GM23338 (cell line): Measurements from ENCODE around the gene HIPK1. TPM values are rescaled to one million over a fixed set of nuclear protein-coding genes. Genes with fewer than 3 reads are reported as not detected.

ENCODE experiments used
- ATAC-seq: fragments of 200-7000 bp; cut with Tn5 transposase; 3 replicates; pipeline ENCODE4 v1.9.1; 2020
- DNase-seq: peaks from one replicate; pipeline ENCODE4 v3.0.0-alpha.2; 2015; ENCODE audit warnings: low spot score
- H2AFZ ChIP-seq: fragments of 200-600 bp; sonication (generic); 2 replicates; pipeline ENCODE4 v1.8.0; 2016; ENCODE audit warnings: antibody characterized with exemption, mild to moderate bottlenecking, moderate library complexity
- H3F3A ChIP-seq: fragments of 200-600 bp; sonication (generic); replicated peaks from 2 replicates; pipeline ENCODE4 v1.8.0; 2017; ENCODE audit warnings: antibody characterized with exemption, mixed run types, low read depth
- H3K27ac ChIP-seq: fragments of 200-600 bp; sonication (generic); 2 replicates; pipeline ENCODE4 v1.6.1; 2016; ENCODE audit warnings: low read depth
- H3K27me3 ChIP-seq: fragments of 200-600 bp; sonication (generic); 2 replicates; pipeline ENCODE4 v1.8.0; 2016; ENCODE audit warnings: mild to moderate bottlenecking, mixed run types, moderate library complexity; ENCODE audit not compliant: insufficient read depth
- H3K36me3 ChIP-seq: fragments of 200-600 bp; sonication (generic); 2 replicates; pipeline ENCODE4 v1.8.0; 2016; ENCODE audit warnings: mild to moderate bottlenecking; ENCODE audit not compliant: insufficient read depth
- H3K4me1 ChIP-seq: fragments of 200-600 bp; sonication (generic); 2 replicates; pipeline ENCODE4 v1.8.0; 2016; ENCODE audit warnings: mild to moderate bottlenecking, moderate library complexity; ENCODE audit not compliant: insufficient read depth
- H3K4me2 ChIP-seq: fragments of 200-600 bp; sonication (generic); 2 replicates; pipeline ENCODE4 v1.7.1; 2017; ENCODE audit warnings: mixed run types
- H3K4me3 ChIP-seq: fragments of 200-600 bp; sonication (generic); 2 replicates; pipeline ENCODE4 v1.6.1; 2016; ENCODE audit warnings: mixed run types
- H3K79me2 ChIP-seq: fragments of 200-600 bp; sonication (generic); replicated peaks from 2 replicates; pipeline ENCODE4 v1.8.0; 2017; ENCODE audit warnings: mild to moderate bottlenecking; ENCODE audit not compliant: insufficient read depth
- H3K9me2 ChIP-seq: fragments of 200-600 bp; sonication (generic); 2 replicates; pipeline ENCODE4 v1.8.0; 2017; ENCODE audit not compliant: insufficient read depth
- H4K20me1 ChIP-seq: fragments of 200-600 bp; sonication (generic); replicated peaks from 2 replicates; pipeline ENCODE4 v1.8.0; 2017; ENCODE audit warnings: mild to moderate bottlenecking; ENCODE audit not compliant: insufficient read depth
- H3K27ac Mint-ChIP-seq: 2 replicates; pipeline ENCODE4 v1.8.0; 2020; ENCODE audit warnings: inconsistent platforms, mild to moderate bottlenecking, moderate library complexity, mixed read lengths
- H3K27me3 Mint-ChIP-seq: 3 replicates; pipeline ENCODE4 v1.8.0; 2022; ENCODE audit warnings: low read depth, mild to moderate bottlenecking, moderate library complexity, mixed read lengths, inconsistent platforms; ENCODE audit not compliant: insufficient read depth, poor library complexity
- H3K36me3 Mint-ChIP-seq: 3 replicates; pipeline ENCODE4 v1.8.0; 2021; ENCODE audit warnings: low read depth, mild to moderate bottlenecking, inconsistent platforms, moderate library complexity, mixed read lengths
- H3K4me1 Mint-ChIP-seq: 3 replicates; pipeline ENCODE4 v1.8.0; 2020; ENCODE audit warnings: mild to moderate bottlenecking, inconsistent platforms, mixed read lengths
- H3K4me3 Mint-ChIP-seq: 3 replicates; pipeline ENCODE4 v1.8.0; 2021; ENCODE audit warnings: moderate library complexity, mild to moderate bottlenecking, inconsistent platforms, mixed read lengths
- H3K9me3 Mint-ChIP-seq: 3 replicates; pipeline ENCODE4 v1.8.0; 2020; ENCODE audit warnings: moderate library complexity, mild to moderate bottlenecking, inconsistent platforms, mixed read lengths
- CREB1 ChIP-seq: fragments of 250-450 bp; sonication (Bioruptor Pico); IDR thresholded peaks from 2 replicates; pipeline ENCODE4 v1.5.0; 2020; ENCODE audit warnings: low read depth, mild to moderate bottlenecking, moderate library complexity
- EZH2phosphoT487 ChIP-seq: fragments of 200-600 bp; sonication (generic); IDR thresholded peaks from one replicate; pipeline ENCODE4 v1.8.1; 2018; ENCODE audit warnings: antibody characterized with exemption; ENCODE audit not compliant: unreplicated experiment
- JUNB ChIP-seq: IDR thresholded peaks from one replicate; pipeline ENCODE4 v1.6.1; 2016; ENCODE audit warnings: antibody characterized with exemption; ENCODE audit not compliant: unreplicated experiment
- NANOG ChIP-seq: IDR thresholded peaks from 2 replicates; pipeline ENCODE4 v1.6.1; 2016; ENCODE audit warnings: antibody characterized with exemption, borderline replicate concordance
- STAT1 ChIP-seq: IDR thresholded peaks from one replicate; pipeline ENCODE4 v1.6.1; 2016; ENCODE audit warnings: antibody characterized with exemption; ENCODE audit not compliant: unreplicated experiment
- ZNF114 ChIP-seq: fragments of 250-450 bp; sonication (Bioruptor Pico); IDR thresholded peaks from 2 replicates; pipeline ENCODE4 v1.5.0; 2020; ENCODE audit warnings: mild to moderate bottlenecking, moderate library complexity
- ZNF331 ChIP-seq: fragments of 250-450 bp; sonication (Bioruptor Pico); IDR thresholded peaks from 2 replicates; pipeline ENCODE4 v1.5.0; 2020; ENCODE audit warnings: low read depth, mild to moderate bottlenecking, moderate library complexity
- polyA plus RNA-seq: library from polyadenylated mRNA; unstranded; fragments of >200 nt; fragmentation: Nextera tagmentation; extraction: Ambion mirVana; gene quantifications from 2 replicates; pipeline ENCODE4 v1.2.1, GENCODE V29; 2016
- total RNA-seq: library from RNA; depleted of rRNA; stranded (reverse); fragments of >200 nt; shearing (Covaris generic); gene quantifications from 2 replicates; pipeline ENCODE4 v1.2.3, GENCODE V29; 2014
- TF ChIP-seq, protein P1 (sequence below): IDR thresholded peaks from 2 replicates; pipeline ENCODE4 v1.6.1; 2016; ENCODE audit warnings: antibody characterized with exemption
- TF ChIP-seq, protein P2 (sequence below): IDR thresholded peaks from one replicate; pipeline ENCODE4 v1.6.1; 2018; ENCODE audit warnings: antibody characterized with exemption; ENCODE audit not compliant: unreplicated experiment
- TF ChIP-seq, protein P3 (sequence below), 2 experiments: fragments of 200-600 bp in 1 of 2; sonication (generic) in 1 of 2; conservative IDR thresholded peaks; 2 replicates each; pipeline versions ENCODE4 v1.5.1 to v1.6.1; 2016 to 2017; ENCODE audit warnings: antibody characterized with exemption in 2 of 2, low read depth in 2 of 2, mild to moderate bottlenecking in 2 of 2, moderate library complexity in 1 of 2

The HIPK1 gene
- total and polyA plus RNA-seq, 2 experiments from 2014 or later = 14.3 to 47.5 TPM

DNA sequence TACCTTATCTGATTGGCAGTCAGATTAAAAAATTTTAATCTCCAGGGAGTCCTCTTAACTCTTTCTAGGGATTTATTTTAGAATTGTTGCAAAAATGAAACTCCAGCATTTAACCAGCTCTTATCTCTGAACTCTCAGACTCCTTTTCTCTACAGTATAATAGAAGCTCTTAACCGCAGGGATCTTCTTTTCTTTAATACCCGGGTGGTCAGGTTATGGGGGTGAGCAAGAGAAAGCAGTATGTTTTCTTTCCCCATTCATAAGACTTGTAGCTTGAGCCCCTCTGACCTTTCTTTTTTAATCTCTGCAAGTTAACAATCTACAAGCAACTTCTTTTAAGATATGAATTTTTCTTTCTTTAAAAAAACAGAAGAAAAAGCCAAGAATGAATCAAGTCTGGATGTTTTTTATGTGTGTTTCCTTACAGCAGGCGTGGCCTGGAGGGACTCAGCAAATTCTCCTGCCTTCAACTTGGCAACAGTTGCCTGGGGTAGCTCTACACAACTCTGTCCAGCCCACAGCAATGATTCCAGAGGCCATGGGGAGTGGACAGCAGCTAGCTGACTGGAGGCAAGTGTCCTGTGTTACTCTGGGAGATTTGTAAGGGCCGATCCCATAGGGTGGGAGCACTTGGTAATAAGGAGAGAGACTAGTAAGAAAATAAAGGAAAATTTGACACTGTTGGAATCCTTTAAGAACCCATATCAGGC, 36.7 kb downstream of the HIPK1 start (continued):
- TF ChIP-seq, protein P1, sequence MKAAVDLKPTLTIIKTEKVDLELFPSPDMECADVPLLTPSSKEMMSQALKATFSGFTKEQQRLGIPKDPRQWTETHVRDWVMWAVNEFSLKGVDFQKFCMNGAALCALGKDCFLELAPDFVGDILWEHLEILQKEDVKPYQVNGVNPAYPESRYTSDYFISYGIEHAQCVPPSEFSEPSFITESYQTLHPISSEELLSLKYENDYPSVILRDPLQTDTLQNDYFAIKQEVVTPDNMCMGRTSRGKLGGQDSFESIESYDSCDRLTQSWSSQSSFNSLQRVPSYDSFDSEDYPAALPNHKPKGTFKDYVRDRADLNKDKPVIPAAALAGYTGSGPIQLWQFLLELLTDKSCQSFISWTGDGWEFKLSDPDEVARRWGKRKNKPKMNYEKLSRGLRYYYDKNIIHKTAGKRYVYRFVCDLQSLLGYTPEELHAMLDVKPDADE = no peak
- no peak for TF ChIP-seq ZNF114 (CRISPR knock-in tag)
- TF ChIP-seq ZNF331 (CRISPR knock-in tag) = no peak
- TF ChIP-seq, protein P2, sequence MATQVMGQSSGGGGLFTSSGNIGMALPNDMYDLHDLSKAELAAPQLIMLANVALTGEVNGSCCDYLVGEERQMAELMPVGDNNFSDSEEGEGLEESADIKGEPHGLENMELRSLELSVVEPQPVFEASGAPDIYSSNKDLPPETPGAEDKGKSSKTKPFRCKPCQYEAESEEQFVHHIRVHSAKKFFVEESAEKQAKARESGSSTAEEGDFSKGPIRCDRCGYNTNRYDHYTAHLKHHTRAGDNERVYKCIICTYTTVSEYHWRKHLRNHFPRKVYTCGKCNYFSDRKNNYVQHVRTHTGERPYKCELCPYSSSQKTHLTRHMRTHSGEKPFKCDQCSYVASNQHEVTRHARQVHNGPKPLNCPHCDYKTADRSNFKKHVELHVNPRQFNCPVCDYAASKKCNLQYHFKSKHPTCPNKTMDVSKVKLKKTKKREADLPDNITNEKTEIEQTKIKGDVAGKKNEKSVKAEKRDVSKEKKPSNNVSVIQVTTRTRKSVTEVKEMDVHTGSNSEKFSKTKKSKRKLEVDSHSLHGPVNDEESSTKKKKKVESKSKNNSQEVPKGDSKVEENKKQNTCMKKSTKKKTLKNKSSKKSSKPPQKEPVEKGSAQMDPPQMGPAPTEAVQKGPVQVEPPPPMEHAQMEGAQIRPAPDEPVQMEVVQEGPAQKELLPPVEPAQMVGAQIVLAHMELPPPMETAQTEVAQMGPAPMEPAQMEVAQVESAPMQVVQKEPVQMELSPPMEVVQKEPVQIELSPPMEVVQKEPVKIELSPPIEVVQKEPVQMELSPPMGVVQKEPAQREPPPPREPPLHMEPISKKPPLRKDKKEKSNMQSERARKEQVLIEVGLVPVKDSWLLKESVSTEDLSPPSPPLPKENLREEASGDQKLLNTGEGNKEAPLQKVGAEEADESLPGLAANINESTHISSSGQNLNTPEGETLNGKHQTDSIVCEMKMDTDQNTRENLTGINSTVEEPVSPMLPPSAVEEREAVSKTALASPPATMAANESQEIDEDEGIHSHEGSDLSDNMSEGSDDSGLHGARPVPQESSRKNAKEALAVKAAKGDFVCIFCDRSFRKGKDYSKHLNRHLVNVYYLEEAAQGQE = no peak
- TF ChIP-seq NANOG = no peak
- no peak for TF ChIP-seq EZH2phosphoT487
- TF ChIP-seq JUNB = no peak
- TF ChIP-seq CREB1 (CRISPR knock-in tag) = no peak
- no peak for TF ChIP-seq STAT1

DNA sequence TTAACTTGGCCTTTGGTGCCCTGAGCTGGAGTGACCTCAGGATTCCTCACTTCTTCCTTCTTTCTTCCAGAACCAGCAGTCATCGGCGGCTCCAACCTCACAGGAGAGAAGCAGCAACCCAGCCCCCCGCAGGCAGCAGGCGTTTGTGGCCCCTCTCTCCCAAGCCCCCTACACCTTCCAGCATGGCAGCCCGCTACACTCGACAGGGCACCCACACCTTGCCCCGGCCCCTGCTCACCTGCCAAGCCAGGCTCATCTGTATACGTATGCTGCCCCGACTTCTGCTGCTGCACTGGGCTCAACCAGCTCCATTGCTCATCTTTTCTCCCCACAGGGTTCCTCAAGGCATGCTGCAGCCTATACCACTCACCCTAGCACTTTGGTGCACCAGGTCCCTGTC, 43.8 kb downstream of the HIPK1 start:
- Mint-ChIP-seq H3K4me3 (no peak overlapping the region), H3K9me3 (no peaks in the 10 kb centered on the region), H3K4me1 (peaks cover 30% of the 10 kb centered on the region), H3K27me3 (peaks cover 1% of the 10 kb centered on the region), H3K27ac (no peak overlapping the region), H3K36me3 (peaks cover 47% of the 10 kb centered on the region)
- 0 out of 2 replicates have a peak, but pooled peaks cover 6% of the 10 kb centered on the region for H3F3A ChIP-seq
- no peak for DNase-seq
- no peak for ATAC-seq
- H3K4me2 ChIP-seq = no peak overlapping the region
- H3K36me3 ChIP-seq = peaks cover 51% of the 10 kb centered on the region
- no peaks in the 10 kb centered on the region for H3K27me3 ChIP-seq
- no peaks in the 10 kb centered on the region for H4K20me1 ChIP-seq
- H3K9me2 ChIP-seq = no peaks in the 10 kb centered on the region
- H3K79me2 ChIP-seq = no peaks in the 10 kb centered on the region
- H3K4me1 ChIP-seq = peaks cover 32% of the 10 kb centered on the region
- H3K4me3 ChIP-seq = no peak overlapping the region
- H2AFZ ChIP-seq = no peak overlapping the region
- no peak overlapping the region for H3K27ac ChIP-seq
- TF ChIP-seq STAT1 = no peak
- TF ChIP-seq, protein P3, sequence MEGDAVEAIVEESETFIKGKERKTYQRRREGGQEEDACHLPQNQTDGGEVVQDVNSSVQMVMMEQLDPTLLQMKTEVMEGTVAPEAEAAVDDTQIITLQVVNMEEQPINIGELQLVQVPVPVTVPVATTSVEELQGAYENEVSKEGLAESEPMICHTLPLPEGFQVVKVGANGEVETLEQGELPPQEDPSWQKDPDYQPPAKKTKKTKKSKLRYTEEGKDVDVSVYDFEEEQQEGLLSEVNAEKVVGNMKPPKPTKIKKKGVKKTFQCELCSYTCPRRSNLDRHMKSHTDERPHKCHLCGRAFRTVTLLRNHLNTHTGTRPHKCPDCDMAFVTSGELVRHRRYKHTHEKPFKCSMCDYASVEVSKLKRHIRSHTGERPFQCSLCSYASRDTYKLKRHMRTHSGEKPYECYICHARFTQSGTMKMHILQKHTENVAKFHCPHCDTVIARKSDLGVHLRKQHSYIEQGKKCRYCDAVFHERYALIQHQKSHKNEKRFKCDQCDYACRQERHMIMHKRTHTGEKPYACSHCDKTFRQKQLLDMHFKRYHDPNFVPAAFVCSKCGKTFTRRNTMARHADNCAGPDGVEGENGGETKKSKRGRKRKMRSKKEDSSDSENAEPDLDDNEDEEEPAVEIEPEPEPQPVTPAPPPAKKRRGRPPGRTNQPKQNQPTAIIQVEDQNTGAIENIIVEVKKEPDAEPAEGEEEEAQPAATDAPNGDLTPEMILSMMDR (conservative IDR thresholded peaks at IDR 0.05; ENCODE audit: low read depth in 2 of 2) = no peak
- TF ChIP-seq, protein P1 = no peak
- TF ChIP-seq CREB1 (CRISPR knock-in tag) = no peak
- no peak for TF ChIP-seq ZNF331 (CRISPR knock-in tag)
- no peak for TF ChIP-seq NANOG
